Lung (tissue), 12 donors: ENCODE measurements around the gene MAP2K5. TPM values are rescaled to one million over a fixed set of nuclear protein-coding genes. Genes with fewer than 3 reads are reported as not detected.
"Not testable (repeated sequence)": the region's sequence is repeated elsewhere in the genome, so short reads cannot be mapped to it uniquely, and the experiment has no call there.

Experiments
- ATAC-seq: fragments of 200-7000 bp; cut with Tn5 transposase; one replicate; pipeline ENCODE4 v1.9.1; 2020; ENCODE audit warnings: moderate number of reproducible peaks; ENCODE audit not compliant: insufficient read depth, low FRiP score
- DNase-seq, 3 donors: peaks; one replicate each; pipeline ENCODE4 v3.0.0-alpha.2; 2013 to 2017
- H3K27ac ChIP-seq, 2 donors: one replicate each; pipeline ENCODE4 v1.5.1; 2013; ENCODE audit warnings: mild to moderate bottlenecking in 2 of 2, moderate library complexity in 2 of 2, control low read depth in 1 of 2, inconsistent platforms in 1 of 2, low read depth in 1 of 2, low read length in 1 of 2
- H3K27me3 ChIP-seq, 3 donors: one replicate each; pipeline ENCODE4 v1.5.1; 2013; ENCODE audit warnings: low read length in 2 of 3; ENCODE audit not compliant: control insufficient read depth in 3 of 3, insufficient read depth in 3 of 3
- H3K36me3 ChIP-seq, 4 donors: one replicate each; pipeline ENCODE4 v1.5.1; 2013; ENCODE audit warnings: low read length in 4 of 4, mild to moderate bottlenecking in 1 of 4, moderate library complexity in 1 of 4; ENCODE audit not compliant: control insufficient read depth in 4 of 4, insufficient read depth in 4 of 4
- H3K4me1 ChIP-seq, 5 donors: one replicate each; pipeline ENCODE4 v1.5.1; 2013; ENCODE audit warnings: low read length in 5 of 5, mild to moderate bottlenecking in 2 of 5, moderate library complexity in 1 of 5; ENCODE audit not compliant: control insufficient read depth in 5 of 5, insufficient read depth in 5 of 5
- H3K4me3 ChIP-seq: one replicate; pipeline ENCODE4 v1.5.1; 2013; ENCODE audit warnings: mild to moderate bottlenecking, control low read depth, moderate library complexity
- H3K9ac ChIP-seq, 2 donors: one replicate each; pipeline ENCODE4 v1.5.1; 2013; ENCODE audit warnings: low read length in 2 of 2, control low read depth in 1 of 2; ENCODE audit not compliant: insufficient read depth in 1 of 2
- H3K9me3 ChIP-seq, 4 donors: one replicate each; pipeline ENCODE4 v1.5.1; 2013; ENCODE audit warnings: low read length in 3 of 4, mild to moderate bottlenecking in 1 of 4, moderate library complexity in 1 of 4; ENCODE audit not compliant: control insufficient read depth in 4 of 4, insufficient read depth in 3 of 4
- WGBS, 2 donors: extraction: QIAGEN DNeasy Blood & Tissue Kit; methylation state at CpG; one replicate each; pipeline ENCODE4 v1.1.7; 2013; 5-methylcytosine and 5-hydroxymethylcytosine counted together
- polyA plus RNA-seq, 2 donors: library from polyadenylated mRNA; stranded (reverse); fragments of 200-250 nt; gene quantifications; one replicate each; pipeline ENCODE4 v1.2.1, GENCODE V29; 2013
- total RNA-seq, 2 donors: library from RNA; depleted of rRNA in 1 of 2; stranded (reverse); fragments of >200 nt in 1 of 2; gene quantifications; one replicate each; pipeline ENCODE4 v1.2.1, GENCODE V29; 2014 to 2021
- TF ChIP-seq, protein P1 (sequence below): IDR thresholded peaks from 2 replicates; pipeline ENCODE4 v1.5.1; 2012; ENCODE audit warnings: mild to moderate bottlenecking; ENCODE audit errors: control extremely low read depth, extremely low read depth
- donor health status: control.
- donor health status: control.
- donor health status: Bipolar disorder and iron deficiency.
- donor health status: healthy.
- donor health status: DM: yes; HTN: yes; CAD: no.

The MAP2K5 gene
- total and polyA plus RNA-seq, 4 donors, result 6.3 to 19.1 (median 12.4) TPM

DNA sequence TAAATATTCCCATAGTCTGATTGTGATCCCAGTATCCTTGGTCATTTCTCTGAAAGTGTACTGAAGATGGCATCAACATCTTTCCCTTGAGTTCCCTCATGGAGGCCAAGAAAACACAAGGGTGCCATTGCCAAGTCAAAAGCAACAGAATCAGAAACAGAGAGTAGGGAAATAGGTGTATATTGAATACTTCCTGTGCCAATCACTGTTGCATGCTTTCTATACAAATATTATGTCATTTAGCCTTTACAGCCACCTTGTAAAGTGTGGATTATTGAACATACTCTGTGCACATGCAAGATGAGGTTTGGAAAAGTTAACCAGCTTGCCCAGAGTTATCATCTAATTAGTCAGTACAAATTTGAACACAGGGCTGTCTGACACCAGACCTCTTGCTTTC is 117.9 kb downstream of the MAP2K5 start:
- TF ChIP-seq, protein P1, sequence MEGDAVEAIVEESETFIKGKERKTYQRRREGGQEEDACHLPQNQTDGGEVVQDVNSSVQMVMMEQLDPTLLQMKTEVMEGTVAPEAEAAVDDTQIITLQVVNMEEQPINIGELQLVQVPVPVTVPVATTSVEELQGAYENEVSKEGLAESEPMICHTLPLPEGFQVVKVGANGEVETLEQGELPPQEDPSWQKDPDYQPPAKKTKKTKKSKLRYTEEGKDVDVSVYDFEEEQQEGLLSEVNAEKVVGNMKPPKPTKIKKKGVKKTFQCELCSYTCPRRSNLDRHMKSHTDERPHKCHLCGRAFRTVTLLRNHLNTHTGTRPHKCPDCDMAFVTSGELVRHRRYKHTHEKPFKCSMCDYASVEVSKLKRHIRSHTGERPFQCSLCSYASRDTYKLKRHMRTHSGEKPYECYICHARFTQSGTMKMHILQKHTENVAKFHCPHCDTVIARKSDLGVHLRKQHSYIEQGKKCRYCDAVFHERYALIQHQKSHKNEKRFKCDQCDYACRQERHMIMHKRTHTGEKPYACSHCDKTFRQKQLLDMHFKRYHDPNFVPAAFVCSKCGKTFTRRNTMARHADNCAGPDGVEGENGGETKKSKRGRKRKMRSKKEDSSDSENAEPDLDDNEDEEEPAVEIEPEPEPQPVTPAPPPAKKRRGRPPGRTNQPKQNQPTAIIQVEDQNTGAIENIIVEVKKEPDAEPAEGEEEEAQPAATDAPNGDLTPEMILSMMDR, result no peak
- no peak for ATAC-seq
- H3K4me1 ChIP-seq, result no peaks in the 10 kb centered on the region
- peaks cover 0 to 2% (median 0%) of the 10 kb centered on the region in 4 donors for H3K9me3 ChIP-seq
- no peak for DNase-seq
- H3K9ac ChIP-seq, result no peak overlapping the region
- no peak overlapping the region for H3K27ac ChIP-seq
- no peaks in the 10 kb centered on the region for H3K27me3 ChIP-seq
- H3K36me3 ChIP-seq, result peaks cover 0 to 3% (median 0%) of the 10 kb centered on the region in 4 donors
- no peak overlapping the region for H3K4me3 ChIP-seq

GRCh38 chr15:67660874-67661606 is 118.5 kb downstream of the MAP2K5 start:
- ATAC-seq (no peak), DNase-seq (no peak)
- TF ChIP-seq, protein P1, result no peak
- WGBS, 2 donors, result 73 to 89% methylated on average over 2 of the region's 2 CpGs
- no peak overlapping the region for H3K4me3 ChIP-seq
- no peaks in the 10 kb centered on the region for H3K4me1 ChIP-seq
- H3K36me3 ChIP-seq, result peaks cover 0 to 3% (median 0%) of the 10 kb centered on the region in 4 donors
- H3K27ac ChIP-seq, result no peak overlapping the region
- H3K9ac ChIP-seq, result no peak overlapping the region
- H3K27me3 ChIP-seq, result no peaks in the 10 kb centered on the region
- no peaks in the 10 kb centered on the region for H3K9me3 ChIP-seq

- H3K27ac ChIP-seq, result no peak overlapping the region
- TF ChIP-seq, protein P1, result no peak
- peaks cover 0 to 5% (median 0%) of the 10 kb centered on the region in 5 donors for H3K4me1 ChIP-seq
- H3K4me3 ChIP-seq, result no peak overlapping the region
- no peaks in the 10 kb centered on the region for H3K27me3 ChIP-seq
- DNase-seq, result no peak
- no peaks in the 10 kb centered on the region for H3K9me3 ChIP-seq
- no peak for ATAC-seq
- WGBS, 2 donors, result 87 to 95% methylated on average over 2 of the region's 2 CpGs
- peaks cover 0 to 4% (median under 1%) of the 10 kb centered on the region in 4 donors for H3K36me3 ChIP-seq
- no peak overlapping the region for H3K9ac ChIP-seq
Measured at GRCh38 chr15:67670647-67671305, 128.3 kb downstream of the MAP2K5 start.

- not testable (repeated sequence) for H3K4me3 ChIP-seq, DNase-seq, H3K27ac ChIP-seq, H3K27me3 ChIP-seq, H3K9me3 ChIP-seq, H3K9ac ChIP-seq, H3K36me3 ChIP-seq, ATAC-seq, H3K4me1 ChIP-seq
- 89 to 96% methylated on average over 1 of the region's 2 CpGs for WGBS, 2 donors
Measured at GRCh38 chr15:67672834-67673233, 130.3 kb downstream of the MAP2K5 start.
